ENCODE results near the gene SLC5A2.

The SLC5A2 gene

GRCh38 chr16:31532896-31533295 is 50.0 kb downstream of the SLC5A2 start:
- ATAC-seq: no peak
- no peak for TF ChIP-seq OSR1 (CRISPR knock-in tag; IDR thresholded peaks at IDR 0.05)
- TF ChIP-seq ISL1 (CRISPR knock-in tag; IDR thresholded peaks at IDR 0.05): no peak

DNA sequence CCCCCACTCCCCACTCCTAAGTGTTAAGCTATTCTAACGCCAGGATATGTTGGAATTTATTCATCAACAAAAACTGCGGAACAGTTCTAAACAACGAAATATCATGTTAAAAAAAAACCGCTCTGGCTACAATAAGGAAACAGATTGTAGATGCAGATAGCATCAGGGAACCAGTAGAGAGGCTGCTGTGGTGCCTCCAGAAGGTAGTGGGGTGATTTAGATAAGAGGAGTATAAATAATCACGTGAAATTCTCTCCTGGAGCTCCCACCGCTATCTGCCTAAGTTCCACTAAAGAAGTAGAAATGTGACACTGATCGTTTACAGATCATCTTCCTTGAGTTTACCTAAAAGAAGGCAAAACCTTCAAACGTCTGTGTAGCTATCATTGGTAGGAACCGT is 52.8 kb downstream of the SLC5A2 start:
- no peak for ATAC-seq

DNA sequence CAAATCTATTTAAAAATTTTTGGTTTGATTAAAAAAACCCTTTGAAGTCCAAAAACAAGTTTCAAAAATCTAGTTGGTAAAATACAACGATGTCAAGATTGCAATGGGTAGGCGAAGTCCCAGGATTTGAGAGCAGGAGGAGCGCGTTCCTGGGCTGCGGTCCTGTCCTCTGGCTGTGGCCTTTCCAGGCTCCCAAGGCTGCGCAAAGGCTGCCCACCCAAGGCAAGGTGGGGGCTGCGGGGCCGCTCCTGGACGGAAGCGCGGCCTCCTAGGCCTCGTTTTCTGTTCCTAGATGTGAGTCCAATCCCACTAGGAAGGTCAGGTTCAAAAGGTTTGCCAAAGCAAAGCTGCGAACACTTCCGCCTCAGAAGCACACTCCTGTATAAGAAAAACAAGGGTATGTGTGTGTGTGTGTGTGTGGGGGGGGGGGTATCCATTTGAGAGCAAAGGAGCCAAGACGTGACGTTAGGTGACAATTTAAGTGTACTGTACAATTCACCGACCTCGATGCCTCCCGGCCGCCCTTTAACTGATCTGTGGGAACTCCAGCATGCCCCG is 54.0 kb downstream of the SLC5A2 start:
- no peak for TF ChIP-seq ZC3H10 (CRISPR knock-in tag; IDR thresholded peaks at IDR 0.05)
- TF ChIP-seq OSR1 (CRISPR knock-in tag; IDR thresholded peaks at IDR 0.05): no peak
- no peak for TF ChIP-seq TCF4 (CRISPR knock-in tag; IDR thresholded peaks at IDR 0.05; ENCODE audit: borderline replicate concordance)
- TF ChIP-seq ZNF565 (CRISPR knock-in tag; conservative IDR thresholded peaks at IDR 0.05; ENCODE audit: low read depth): no peak
- TF ChIP-seq ISL1 (CRISPR knock-in tag; IDR thresholded peaks at IDR 0.05): no peak
- no peak for TF ChIP-seq ZNF8 (CRISPR knock-in tag; IDR thresholded peaks at IDR 0.05)
- TF ChIP-seq, protein P1, sequence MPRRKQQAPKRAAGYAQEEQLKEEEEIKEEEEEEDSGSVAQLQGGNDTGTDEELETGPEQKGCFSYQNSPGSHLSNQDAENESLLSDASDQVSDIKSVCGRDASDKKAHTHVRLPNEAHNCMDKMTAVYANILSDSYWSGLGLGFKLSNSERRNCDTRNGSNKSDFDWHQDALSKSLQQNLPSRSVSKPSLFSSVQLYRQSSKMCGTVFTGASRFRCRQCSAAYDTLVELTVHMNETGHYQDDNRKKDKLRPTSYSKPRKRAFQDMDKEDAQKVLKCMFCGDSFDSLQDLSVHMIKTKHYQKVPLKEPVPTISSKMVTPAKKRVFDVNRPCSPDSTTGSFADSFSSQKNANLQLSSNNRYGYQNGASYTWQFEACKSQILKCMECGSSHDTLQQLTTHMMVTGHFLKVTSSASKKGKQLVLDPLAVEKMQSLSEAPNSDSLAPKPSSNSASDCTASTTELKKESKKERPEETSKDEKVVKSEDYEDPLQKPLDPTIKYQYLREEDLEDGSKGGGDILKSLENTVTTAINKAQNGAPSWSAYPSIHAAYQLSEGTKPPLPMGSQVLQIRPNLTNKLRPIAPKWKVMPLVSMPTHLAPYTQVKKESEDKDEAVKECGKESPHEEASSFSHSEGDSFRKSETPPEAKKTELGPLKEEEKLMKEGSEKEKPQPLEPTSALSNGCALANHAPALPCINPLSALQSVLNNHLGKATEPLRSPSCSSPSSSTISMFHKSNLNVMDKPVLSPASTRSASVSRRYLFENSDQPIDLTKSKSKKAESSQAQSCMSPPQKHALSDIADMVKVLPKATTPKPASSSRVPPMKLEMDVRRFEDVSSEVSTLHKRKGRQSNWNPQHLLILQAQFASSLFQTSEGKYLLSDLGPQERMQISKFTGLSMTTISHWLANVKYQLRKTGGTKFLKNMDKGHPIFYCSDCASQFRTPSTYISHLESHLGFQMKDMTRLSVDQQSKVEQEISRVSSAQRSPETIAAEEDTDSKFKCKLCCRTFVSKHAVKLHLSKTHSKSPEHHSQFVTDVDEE (CRISPR knock-in tag; IDR thresholded peaks at IDR 0.05): no peak

More for the DNA sequence above, 52.8 kb downstream of the SLC5A2 start:
- no peak for TF ChIP-seq RARB (CRISPR knock-in tag; IDR thresholded peaks at IDR 0.05)
- TF ChIP-seq TCF4 (CRISPR knock-in tag; IDR thresholded peaks at IDR 0.05; ENCODE audit: borderline replicate concordance): no peak
- TF ChIP-seq ZFP3 (CRISPR knock-in tag; IDR thresholded peaks at IDR 0.05): no peak
- TF ChIP-seq TOX (CRISPR knock-in tag; IDR thresholded peaks at IDR 0.05; ENCODE audit: borderline replicate concordance): no peak
- TF ChIP-seq, protein P1 (CRISPR knock-in tag; IDR thresholded peaks at IDR 0.05): no peak
- no peak for TF ChIP-seq ZC3H10 (CRISPR knock-in tag; IDR thresholded peaks at IDR 0.05)
- no peak for TF ChIP-seq ZNF8 (CRISPR knock-in tag; IDR thresholded peaks at IDR 0.05)
- TF ChIP-seq ZNF565 (CRISPR knock-in tag; conservative IDR thresholded peaks at IDR 0.05; ENCODE audit: low read depth): no peak
- TF ChIP-seq PPARA (CRISPR knock-in tag; IDR thresholded peaks at IDR 0.05; ENCODE audit: borderline replicate concordance): no peak
- no peak for TF ChIP-seq ISL1 (CRISPR knock-in tag; IDR thresholded peaks at IDR 0.05)
- no peak for TF ChIP-seq ESRRG (CRISPR knock-in tag; IDR thresholded peaks at IDR 0.05)
- no peak for TF ChIP-seq ZFP30 (CRISPR knock-in tag; IDR thresholded peaks at IDR 0.05)
- TF ChIP-seq ZNF70 (CRISPR knock-in tag; IDR thresholded peaks at IDR 0.05): no peak
- no peak for TF ChIP-seq CREB5 (CRISPR knock-in tag; IDR thresholded peaks at IDR 0.05; ENCODE audit: low read depth)

GRCh38 chr16:31537362-31538242 is 54.7 kb downstream of the SLC5A2 start:
- no peak; the same call in 2 of the 3 replicates for ATAC-seq
- TF ChIP-seq ESRRG (CRISPR knock-in tag; IDR thresholded peaks at IDR 0.05) (no peak), CSDC2 (CRISPR knock-in tag; IDR thresholded peaks at IDR 0.05) (no peak), CREB5 (CRISPR knock-in tag; IDR thresholded peaks at IDR 0.05; ENCODE audit: low read depth) (no peak), ZNF8 (CRISPR knock-in tag; IDR thresholded peaks at IDR 0.05) (no peak), CSRNP3 (CRISPR knock-in tag; IDR thresholded peaks at IDR 0.05) (no peak), TOX (CRISPR knock-in tag; IDR thresholded peaks at IDR 0.05; ENCODE audit: borderline replicate concordance) (no peak), GLIS3 (CRISPR knock-in tag; IDR thresholded peaks at IDR 0.05) (no peak), PATZ1 (CRISPR knock-in tag; IDR thresholded peaks at IDR 0.05; ENCODE audit: borderline replicate concordance) (no peak), PPARA (CRISPR knock-in tag; IDR thresholded peaks at IDR 0.05; ENCODE audit: borderline replicate concordance) (no peak), ARNTL (CRISPR knock-in tag; IDR thresholded peaks at IDR 0.05; ENCODE audit: borderline replicate concordance, low read depth) (no peak)

More for the DNA sequence above, 54.0 kb downstream of the SLC5A2 start:
- ATAC-seq: no peak

Data from SK-N-SH treated with all-trans-retinoic acid at 6 μM for 48 hours (cell line).